ENCODE data around the gene HEATR9. TPM values are rescaled to one million over a fixed set of nuclear protein-coding genes. Genes with fewer than 3 reads are reported as not detected.

HEATR9 gene
- polyA plus RNA-seq, 4 donors, result 0.18 TPM; not detected in 3

GRCh38 chr17:35867574-35867973 lies 1.1 kb downstream of the HEATR9 start:
- no peak for DNase-seq (ENCODE audit: low read depth in 4 of 4, low spot score in 3 of 4)

DNA sequence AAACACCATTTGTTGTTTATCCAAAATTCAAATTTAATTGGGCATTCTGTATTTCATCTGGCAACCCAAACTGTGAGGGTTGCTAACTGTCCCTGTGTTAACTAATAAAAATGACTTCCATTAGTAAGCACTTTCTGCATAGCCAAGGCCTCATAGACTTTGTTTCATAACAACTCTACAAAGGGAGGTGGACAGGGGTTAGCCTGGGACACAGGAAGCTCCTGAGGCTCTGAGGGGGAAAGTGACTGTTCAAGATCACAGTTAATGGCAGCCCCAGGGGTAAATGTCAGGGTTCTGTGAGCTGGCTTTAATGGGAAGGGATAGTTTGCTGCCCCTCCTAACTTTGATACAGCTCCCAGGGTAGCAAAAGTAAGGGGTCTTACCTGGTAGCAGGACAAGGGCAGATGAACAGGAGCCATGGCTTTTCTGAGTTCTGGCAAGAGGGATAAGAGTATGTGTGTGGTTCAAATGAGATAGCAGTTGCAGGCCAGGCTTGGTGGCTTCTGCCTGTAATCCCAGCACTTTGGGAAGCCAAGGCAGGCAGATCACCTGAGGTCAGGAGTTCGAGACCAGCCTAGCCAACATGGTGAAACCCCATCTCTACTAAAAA lies 2.2 kb downstream of the HEATR9 start:
- DNase-seq (ENCODE audit: low read depth in 4 of 4, low spot score in 3 of 4), result no peak

DNA sequence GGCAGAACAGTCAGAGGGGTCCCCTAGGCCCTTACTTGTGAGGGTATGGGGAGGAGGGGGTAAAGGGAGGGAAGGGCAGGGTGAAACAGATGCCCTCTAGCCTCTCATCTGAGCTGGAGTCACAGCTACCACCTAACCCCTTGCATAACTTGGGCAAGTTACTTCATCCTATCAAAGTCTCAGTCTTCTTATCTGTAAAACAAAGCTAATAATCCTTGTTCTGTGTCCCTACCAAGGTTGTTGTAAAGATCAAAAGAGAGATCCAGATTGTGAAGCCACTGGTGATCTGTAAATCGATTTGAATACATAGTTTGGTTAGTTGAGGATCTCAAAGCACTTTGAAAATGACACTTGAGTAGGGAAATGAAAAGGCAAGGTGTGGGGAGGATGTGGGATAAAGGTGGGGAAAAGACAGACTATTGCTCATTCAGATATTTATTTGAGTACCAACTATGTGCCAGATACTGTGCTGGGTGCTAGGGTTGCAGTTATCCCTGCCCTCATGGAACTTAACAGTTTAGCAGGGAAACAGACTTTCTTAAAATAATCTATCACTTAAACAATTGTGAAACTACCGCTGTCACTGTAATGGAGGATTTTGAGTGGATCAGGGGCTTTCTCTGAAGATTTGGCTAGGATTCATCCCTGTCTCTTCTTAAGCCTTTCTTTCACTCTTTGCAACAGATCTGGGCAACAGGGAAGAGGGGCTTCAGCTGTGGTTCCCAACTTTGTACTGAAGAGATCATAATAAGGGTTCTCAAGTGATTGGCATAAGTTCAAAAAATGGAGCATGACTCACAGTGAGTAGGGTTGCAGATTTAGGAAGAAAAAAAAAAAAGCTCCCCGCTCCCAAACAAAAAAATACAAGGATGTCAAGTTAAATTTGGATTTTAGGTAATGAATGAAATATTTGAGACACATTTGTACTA lies 3.0 kb downstream of the HEATR9 start:
- DNase-seq (ENCODE audit: low read depth in 4 of 4, low spot score in 3 of 4), result no peak

GRCh38 chr17:35864853-35865252 lies 3.8 kb downstream of the HEATR9 start:
- no peak for DNase-seq (ENCODE audit: low read depth in 4 of 4, low spot score in 3 of 4)

- no peak for DNase-seq (ENCODE audit: low read depth in 4 of 4, low spot score in 3 of 4)
Observed at GRCh38 chr17:35856603-35857002, 12.1 kb downstream of the HEATR9 start.

DNA sequence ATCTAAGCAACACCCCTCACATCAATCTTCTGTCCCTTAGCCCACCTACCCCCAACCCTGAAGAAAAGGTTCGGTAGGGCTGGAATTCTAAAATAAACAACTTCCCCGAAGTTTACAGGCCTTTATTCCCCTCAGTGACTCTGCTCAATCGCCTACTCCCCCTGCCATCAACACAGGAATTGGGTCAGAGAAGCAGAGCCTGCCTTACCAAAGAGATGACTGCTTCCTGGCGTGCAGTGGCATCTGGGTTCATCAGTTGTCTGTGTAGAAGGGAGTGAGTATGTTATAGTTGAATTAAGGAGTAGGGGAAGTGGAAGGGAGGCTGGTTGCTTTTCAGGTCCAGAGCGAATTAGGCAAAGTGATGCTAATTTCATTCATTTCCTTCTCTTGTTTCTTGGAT lies 12.7 kb downstream of the HEATR9 start:
- DNase-seq (ENCODE audit: low read depth in 4 of 4, low spot score in 3 of 4), result no peak

- peak; percentile 21 to 42 (median 38) for DNase-seq (ENCODE audit: low read depth in 4 of 4, low spot score in 3 of 4)
Observed at GRCh38 chr17:35849469-35850348, 19.0 kb downstream of the HEATR9 start.

DNA sequence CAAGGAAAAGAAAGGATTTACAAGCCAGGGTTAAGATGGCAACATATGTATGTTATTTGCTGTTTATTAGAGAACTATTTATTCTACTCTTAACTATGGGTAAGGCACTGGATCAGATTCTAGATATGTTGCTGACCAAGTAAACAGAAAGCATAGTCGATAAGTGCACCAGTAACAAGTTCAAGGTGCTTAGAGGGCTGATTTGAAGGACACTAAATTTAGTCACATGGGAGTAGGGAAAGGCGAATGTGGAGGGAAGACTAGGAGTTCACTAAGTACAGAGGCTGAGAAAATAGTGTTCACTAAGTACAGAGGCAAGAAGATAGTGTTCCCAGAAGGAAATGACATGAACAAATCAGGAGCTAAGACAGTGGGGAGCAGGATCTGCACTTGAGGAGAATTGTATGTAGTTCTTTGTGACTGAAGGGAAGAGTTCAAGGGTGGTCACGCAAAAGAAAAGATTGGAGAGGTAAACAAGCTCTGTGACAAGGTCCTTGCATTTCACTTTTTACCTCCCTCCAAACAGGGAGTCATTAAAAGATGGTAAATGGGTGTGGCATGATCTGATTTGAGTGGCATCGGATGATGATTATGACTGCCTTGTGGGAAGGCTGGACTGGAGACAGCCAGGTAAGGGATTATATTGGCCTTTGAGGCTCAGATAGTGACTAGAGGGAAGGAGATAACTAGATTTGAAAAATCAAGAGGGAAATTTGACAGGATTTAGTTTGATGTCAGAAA lies 20.9 kb downstream of the HEATR9 start:
- DNase-seq (ENCODE audit: low read depth in 4 of 4, low spot score in 3 of 4), result no peak

- DNase-seq (ENCODE audit: low read depth in 4 of 4, low spot score in 3 of 4), result no peak
Observed at GRCh38 chr17:35847006-35847405, 21.7 kb downstream of the HEATR9 start.

DNA sequence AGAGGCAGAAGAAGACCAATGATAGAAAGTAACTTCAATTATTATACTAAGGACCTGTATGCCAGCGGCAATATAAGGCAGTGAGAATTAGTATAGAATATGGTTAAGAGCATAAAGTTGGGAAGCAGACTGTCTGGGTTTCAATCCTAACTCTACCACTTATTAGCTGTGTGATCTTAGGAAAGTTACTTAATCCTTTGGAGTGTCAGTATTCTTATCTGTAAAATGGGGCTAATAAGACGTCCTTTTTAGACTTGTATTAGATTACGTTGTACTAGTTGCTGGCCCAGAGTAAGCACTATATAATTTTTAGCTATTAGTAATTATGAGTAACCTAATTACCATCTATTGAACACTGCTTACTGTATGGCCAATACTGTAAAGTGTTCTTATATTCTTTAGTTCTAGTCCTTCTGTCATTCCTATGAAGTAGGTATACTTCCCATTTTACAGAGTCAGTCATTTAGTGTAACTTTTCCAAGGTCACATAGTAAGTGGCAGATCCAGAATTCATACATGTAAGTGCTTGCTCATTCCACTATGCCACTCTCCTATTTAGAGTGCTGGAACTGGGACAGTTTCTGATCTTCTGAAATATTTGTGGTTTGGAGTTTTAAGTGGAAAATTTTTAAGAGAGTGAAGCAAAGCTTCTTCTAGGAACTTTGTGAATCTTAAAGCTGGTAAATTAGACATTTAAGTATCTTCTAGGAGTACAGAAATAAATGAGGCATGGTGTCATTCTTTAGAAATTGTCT lies 22.5 kb downstream of the HEATR9 start:
- no peak for DNase-seq (ENCODE audit: low read depth in 4 of 4, low spot score in 3 of 4)

DNA sequence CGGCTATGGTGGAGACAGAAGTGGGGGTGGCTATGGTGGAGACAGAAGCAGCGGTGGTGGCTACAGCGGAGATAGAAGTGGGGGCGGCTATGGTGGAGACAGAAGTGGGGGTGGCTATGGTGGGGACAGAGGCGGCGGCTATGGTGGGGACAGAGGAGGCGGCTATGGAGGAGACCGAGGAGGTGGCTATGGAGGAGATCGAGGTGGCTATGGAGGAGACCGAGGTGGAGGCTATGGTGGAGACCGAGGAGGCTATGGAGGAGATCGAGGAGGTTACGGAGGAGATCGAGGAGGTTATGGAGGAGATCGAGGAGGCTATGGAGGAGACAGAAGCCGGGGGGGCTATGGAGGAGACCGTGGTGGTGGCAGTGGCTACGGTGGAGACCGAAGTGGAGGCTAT lies 24.1 kb downstream of the HEATR9 start:
- no peak for DNase-seq (ENCODE audit: low read depth in 4 of 4, low spot score in 3 of 4)

GRCh38 chr17:35843698-35844097 lies 25.0 kb downstream of the HEATR9 start:
- DNase-seq (ENCODE audit: low read depth in 4 of 4, low spot score in 3 of 4), result no peak

- no peak for DNase-seq (ENCODE audit: low read depth in 4 of 4, low spot score in 3 of 4)
Observed at GRCh38 chr17:35842239-35842638, 26.5 kb downstream of the HEATR9 start.

DNA sequence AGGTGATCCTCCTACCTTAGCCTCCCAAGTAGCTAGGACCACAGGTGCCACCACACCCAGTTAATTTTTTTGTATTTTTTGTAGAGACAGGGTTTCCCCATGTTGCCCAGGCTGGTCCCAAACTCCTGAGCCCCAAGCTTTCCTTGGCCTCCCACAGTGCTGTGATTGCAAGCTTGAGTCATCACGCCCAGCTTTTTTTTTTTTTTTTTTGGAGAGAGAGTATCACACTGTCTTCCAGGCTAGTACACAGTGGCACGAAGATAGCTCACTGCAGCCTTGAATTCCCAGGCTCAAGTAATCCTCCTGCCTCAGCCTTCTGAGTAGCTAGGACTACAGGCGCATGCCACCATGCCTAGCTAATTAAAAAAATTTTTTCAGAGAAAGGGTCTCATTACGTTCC lies 27.2 kb downstream of the HEATR9 start:
- DNase-seq (ENCODE audit: low read depth in 4 of 4, low spot score in 3 of 4), result no peak

DNA sequence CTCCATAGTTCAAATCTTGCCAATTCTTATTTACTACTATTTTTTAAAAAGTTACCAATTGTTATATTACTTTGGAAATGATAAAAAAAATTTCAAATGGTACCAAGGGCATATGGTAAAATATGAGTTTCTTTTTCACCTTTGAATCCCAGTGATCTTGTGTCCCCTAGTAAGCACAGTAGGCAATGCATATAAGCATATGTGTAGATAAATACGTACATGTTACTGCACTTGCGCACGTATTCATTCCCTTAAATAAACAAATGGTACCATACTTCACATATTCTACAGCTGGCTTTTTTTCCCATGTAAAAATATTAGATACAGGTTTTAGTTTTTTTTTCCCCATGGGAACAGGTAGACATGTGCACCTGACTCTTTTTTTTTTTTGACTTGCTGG lies 27.6 kb downstream of the HEATR9 start:
- no peak for DNase-seq (ENCODE audit: low read depth in 4 of 4, low spot score in 3 of 4)

- DNase-seq (ENCODE audit: low read depth in 4 of 4, low spot score in 3 of 4), result no peak
Observed at GRCh38 chr17:35825206-35825605, 43.5 kb downstream of the HEATR9 start.

DNA sequence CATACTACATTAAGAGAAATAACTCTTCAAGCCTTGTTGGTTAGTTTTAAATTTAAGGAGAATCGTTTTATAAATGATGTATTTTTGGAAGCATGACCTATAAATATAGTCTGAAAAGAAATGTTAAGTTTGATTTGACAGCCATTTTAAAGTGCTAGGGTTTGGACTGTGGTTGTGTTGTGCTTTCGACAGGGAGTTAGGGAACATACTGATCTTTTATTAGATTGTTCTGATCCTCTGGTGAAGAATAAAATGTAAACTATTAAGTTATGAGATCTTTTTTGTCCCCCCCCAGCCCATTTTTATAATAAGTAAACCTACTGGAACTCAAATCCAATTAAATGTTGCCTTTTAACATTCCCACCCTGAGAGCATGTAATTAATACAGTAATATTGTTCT lies 47.4 kb downstream of the HEATR9 start:
- no peak for DNase-seq (ENCODE audit: low read depth in 4 of 4, low spot score in 3 of 4)

DNA sequence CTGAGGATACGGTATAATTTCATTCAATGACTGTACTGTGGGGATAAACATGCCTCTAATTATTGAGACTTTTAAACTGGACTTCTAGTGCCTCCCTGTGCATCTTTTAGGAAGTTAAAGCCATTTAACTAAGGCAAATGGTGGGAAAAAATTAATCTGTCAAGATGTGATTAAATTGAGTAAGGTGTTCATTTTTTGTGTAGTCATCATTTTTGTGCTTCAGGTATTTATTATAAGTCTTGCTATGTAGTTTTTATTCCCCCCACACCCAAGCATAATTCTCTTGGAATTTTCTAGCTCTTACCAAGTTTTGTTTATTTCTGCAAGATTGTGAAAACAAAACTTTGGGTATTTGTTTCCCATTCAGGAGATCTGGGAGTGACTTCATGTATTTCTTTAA lies 49.2 kb downstream of the HEATR9 start:
- DNase-seq (ENCODE audit: low read depth in 4 of 4, low spot score in 3 of 4), result no peak

DNA sequence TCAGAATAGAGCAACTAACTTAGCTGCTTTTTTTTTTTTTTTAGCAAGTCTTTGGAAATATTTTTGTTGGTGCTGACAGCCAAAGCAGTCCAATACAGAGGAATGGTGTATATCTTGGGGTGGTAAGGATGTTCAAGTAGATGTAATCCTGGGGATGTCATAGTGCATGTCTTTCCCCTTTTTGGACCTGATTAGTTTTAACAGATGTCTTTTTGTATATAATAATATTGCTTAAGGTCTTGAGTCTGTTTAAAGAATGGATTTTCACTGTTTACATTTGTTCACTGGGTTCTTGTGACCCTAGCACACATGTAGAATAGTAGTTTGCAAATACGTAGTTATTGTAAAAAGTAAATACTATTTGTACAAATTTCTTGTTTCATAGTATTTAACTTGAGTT lies 51.5 kb downstream of the HEATR9 start:
- no peak for DNase-seq (ENCODE audit: low read depth in 4 of 4, low spot score in 3 of 4)

DNA sequence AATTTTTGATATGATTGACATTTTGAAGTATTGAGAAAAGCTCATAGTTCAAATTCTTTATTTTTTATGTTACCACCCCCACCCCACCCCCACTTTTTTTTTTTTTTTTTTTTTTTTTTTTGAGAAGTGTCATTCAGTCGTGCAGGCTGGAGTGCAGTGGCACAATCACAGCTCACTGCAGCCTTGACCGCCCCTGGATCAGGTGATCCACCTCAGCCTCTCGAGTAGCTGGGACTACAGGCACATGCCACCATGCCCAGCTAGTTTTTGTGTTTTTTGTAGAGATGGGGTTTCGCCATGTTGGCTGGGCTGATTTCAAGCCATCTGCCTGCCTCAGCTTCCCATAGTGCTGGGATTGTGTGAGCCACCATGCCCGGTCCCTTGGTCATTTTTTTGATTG lies 52.0 kb downstream of the HEATR9 start:
- DNase-seq (ENCODE audit: low read depth in 4 of 4, low spot score in 3 of 4), result no peak
